ENCODE results near the gene SARM1.

The SARM1 gene

DNA sequence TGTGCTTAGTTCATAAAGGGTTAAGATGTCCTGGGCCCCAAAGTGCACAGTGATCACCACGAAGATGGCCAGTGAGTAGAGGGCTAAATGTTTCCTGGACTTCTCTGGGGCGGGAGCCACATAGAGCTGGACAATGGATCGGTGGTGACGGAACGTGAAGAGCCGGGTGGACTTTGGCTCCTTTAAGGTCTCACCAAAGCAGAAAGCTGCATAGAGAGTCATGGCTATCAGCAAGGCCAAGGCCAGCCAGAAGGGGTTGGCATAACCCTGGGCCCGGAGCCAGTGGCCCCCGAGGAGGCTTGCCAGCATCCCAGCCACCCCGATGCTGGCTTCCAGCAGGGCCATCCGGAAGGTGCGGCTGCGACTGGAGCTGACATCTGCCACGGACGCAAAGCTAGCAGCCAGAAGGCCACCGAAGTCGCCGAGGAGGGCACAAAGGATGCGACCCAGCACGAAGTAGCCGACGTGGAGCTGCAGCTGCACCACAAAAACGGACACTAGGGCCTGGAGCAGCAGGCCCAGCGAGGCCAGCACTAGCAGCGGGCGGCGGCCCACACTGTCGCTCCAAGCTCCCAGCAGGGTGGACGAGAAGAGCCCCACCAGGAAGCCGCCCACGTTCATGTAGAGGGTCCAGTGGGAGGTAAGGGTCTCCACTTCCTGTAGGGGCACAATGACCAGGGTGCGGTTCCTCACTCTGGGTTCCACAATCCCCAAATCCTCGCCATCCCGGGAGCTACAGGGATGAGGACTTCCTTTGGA lies 33.5 kb downstream of the SARM1 start:
- Histone ChIP-seq H3K36me3 (ENCODE audit: control insufficient read depth, insufficient read depth, low read length) (peaks cover 4% of the 10 kb centered on the region), H3K9me3 (ENCODE audit: control insufficient read depth, low read length) (no peaks in the 10 kb centered on the region), H3K4me3 (ENCODE audit: extremely low read depth, insufficient read depth, low read length, poor library complexity, severe bottlenecking) (peak overlapping the region; percentile 61), H3K4me1 (ENCODE audit: control insufficient read depth, insufficient read depth, low read length, poor library complexity, severe bottlenecking) (peaks cover 17% of the 10 kb centered on the region), H3K27ac (ENCODE audit: low read depth, low read length, severe bottlenecking) (no peak overlapping the region)
- WGBS, 2 experiments (ENCODE audit: insufficient coverage in 2 of 2), result 66 to 67% methylated on average over 31 to 32 of the region's 33 CpGs

DNA sequence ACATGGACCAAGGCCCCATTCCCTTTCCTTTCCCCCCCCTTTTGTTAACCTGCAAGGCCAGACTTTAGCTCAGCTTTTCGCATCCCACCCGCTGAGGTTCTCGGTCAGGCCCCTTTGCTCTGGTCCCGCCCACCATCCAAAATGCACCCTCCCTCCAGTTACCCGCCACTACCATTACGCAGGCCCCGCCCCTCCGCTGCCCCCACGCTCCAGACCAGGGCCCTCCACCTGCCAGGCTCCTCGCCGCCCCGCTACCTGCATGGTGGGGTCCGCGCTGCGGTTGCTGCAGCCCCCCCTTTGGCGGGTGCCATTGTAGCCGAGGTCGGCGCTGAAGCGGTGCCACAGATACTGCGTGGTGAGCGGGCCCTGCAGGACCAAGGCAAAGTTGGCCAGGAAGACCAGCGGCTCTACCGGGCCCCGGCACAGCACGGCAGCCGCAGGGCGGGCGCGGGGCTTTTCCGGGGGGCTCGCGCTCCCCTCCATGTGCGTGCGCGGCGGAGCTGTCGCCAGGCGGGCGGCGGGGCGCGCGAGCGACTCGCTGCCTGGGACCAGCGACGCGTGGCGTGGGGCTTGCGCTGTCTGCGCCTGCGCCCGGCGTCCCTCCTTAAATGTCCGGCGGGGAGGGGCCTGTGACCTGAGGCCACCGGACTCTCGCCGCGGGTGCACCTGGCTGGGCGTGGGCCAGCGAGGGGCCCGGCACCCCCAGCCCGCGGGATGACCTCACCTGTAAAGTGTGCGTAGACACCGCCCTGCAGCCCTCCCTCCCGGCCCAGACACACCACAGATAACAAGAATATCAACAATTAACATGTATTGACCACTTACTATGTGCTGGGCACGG lies 34.4 kb downstream of the SARM1 start, which contains the start of gene SLC46A1:
SLC46A1 (minus strand) TSS at position 581 of the 841 bp plus-strand sequence; CDS start at position 483, 98 bp downstream.
- H3K36me3 ChIP-seq (ENCODE audit: control insufficient read depth, insufficient read depth, low read length), result no peaks in the 10 kb centered on the region
- H3K4me1 ChIP-seq (ENCODE audit: control insufficient read depth, insufficient read depth, low read length, poor library complexity, severe bottlenecking), result peaks cover 17% of the 10 kb centered on the region
- H3K4me3 ChIP-seq (ENCODE audit: extremely low read depth, insufficient read depth, low read length, poor library complexity, severe bottlenecking), result peak within 1 kb of the TSS; percentile 61
- H3K9me3 ChIP-seq (ENCODE audit: control insufficient read depth, low read length), result no peaks in the 10 kb centered on the region
- 1 to 2% methylated on average over 56 to 59 of the region's 70 CpGs for WGBS, 2 experiments (ENCODE audit: insufficient coverage in 2 of 2)
- no peak within 1 kb of the TSS for H3K27ac ChIP-seq (ENCODE audit: low read depth, low read length, severe bottlenecking)

DNA sequence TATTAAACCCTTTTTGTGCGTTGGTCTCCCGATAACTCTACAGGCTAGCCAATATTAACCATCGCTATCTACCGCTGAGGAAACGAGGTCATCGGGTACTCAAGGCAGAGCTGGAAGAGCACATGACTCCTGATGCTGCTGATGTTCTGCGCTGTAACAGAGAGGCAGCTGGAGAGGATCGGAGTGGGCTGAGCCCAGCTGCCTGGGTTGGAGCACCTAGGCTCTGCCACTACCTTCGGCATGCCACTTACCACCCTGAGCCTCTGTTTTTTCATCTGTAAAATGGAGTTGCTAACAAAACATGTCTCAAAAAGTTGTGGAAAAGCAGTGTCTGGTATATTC lies 35.0 kb downstream of the SARM1 start:
- no peaks in the 10 kb centered on the region for H3K36me3 ChIP-seq (ENCODE audit: control insufficient read depth, insufficient read depth, low read length)
- no peaks in the 10 kb centered on the region for H3K9me3 ChIP-seq (ENCODE audit: control insufficient read depth, low read length)
- no peak overlapping the region for H3K27ac ChIP-seq (ENCODE audit: low read depth, low read length, severe bottlenecking)
- H3K4me3 ChIP-seq (ENCODE audit: extremely low read depth, insufficient read depth, low read length, poor library complexity, severe bottlenecking), result peak overlapping the region; percentile 61
- WGBS, 2 experiments (ENCODE audit: insufficient coverage in 2 of 2), result 35 to 42% methylated on average over 9 of the region's 9 CpGs
- peaks cover 17% of the 10 kb centered on the region for H3K4me1 ChIP-seq (ENCODE audit: control insufficient read depth, insufficient read depth, low read length, poor library complexity, severe bottlenecking)

DNA sequence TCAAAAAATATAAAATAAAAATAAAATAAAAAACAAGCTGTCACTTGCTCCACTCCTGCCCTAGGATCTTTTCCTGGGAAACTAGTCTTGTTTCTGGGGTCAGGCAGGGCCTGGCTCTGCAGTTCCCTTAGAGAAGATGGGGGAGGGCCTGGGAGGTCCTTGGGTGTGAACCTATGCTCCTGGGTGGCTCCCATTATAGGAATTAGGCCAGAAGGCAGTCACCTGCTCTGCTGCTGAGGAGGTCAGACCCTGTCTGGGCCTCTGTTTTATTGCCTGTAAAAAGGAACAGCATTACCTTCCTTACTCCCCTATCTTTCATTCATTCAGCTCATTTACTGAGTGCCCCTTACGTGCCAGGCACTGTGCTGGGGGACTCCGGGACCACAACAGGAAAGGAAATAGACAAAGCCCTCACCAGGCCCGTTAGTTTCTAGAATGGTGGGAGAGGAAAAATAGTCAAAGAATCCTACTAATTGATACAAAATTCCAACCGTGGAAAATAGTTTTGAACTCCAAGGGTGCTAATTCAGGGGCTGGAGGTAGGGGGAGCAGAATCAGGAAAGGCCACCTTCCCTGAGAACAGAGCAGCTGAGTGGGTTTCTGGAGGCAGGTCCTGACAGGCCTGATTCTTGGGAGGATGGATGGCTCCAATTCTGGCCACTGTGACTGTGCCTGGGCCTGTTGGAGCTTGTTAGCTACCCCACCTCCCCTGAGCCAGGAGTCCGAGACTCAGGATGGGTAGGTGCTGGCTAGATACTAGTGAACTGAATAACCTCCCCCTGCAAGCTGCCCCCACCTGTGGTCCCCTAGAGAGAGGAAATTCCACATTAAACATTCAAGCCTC lies 35.9 kb downstream of the SARM1 start:
- H3K4me3 ChIP-seq (ENCODE audit: extremely low read depth, insufficient read depth, low read length, poor library complexity, severe bottlenecking), result no peak overlapping the region
- WGBS, 2 experiments (ENCODE audit: insufficient coverage in 2 of 2), result 20 to 83% methylated on average over 1 of the region's 5 CpGs
- no peaks in the 10 kb centered on the region for H3K36me3 ChIP-seq (ENCODE audit: control insufficient read depth, insufficient read depth, low read length)
- no peaks in the 10 kb centered on the region for H3K9me3 ChIP-seq (ENCODE audit: control insufficient read depth, low read length)
- peaks cover 17% of the 10 kb centered on the region for H3K4me1 ChIP-seq (ENCODE audit: control insufficient read depth, insufficient read depth, low read length, poor library complexity, severe bottlenecking)
- H3K27ac ChIP-seq (ENCODE audit: low read depth, low read length, severe bottlenecking), result no peak overlapping the region

DNA sequence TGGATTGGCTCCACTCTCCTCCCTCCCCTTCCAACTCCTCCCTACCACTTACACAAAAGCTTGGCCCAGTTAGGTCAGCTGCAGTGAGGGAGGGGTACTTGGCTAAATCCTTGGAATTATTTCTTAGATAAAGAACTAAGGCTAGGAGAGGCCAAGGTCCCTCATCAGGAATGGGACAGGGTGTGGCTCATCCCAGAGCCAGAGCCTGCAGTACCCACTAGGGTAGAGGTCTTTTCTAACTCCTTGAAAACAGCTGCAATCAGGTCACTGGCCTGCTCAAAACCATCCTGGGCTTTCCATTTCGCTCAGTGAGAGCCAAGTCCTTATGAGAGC lies 36.4 kb downstream of the SARM1 start:
- no peaks in the 10 kb centered on the region for H3K9me3 ChIP-seq (ENCODE audit: control insufficient read depth, low read length)
- H3K36me3 ChIP-seq (ENCODE audit: control insufficient read depth, insufficient read depth, low read length), result no peaks in the 10 kb centered on the region
- 80% methylated on average over 1 of the region's 1 CpG; no CpG with 5 or more reads in 1 of the 2 experiments for WGBS, 2 experiments (ENCODE audit: insufficient coverage in 2 of 2)
- H3K27ac ChIP-seq (ENCODE audit: low read depth, low read length, severe bottlenecking), result no peak overlapping the region
- peaks cover 17% of the 10 kb centered on the region for H3K4me1 ChIP-seq (ENCODE audit: control insufficient read depth, insufficient read depth, low read length, poor library complexity, severe bottlenecking)
- H3K4me3 ChIP-seq (ENCODE audit: extremely low read depth, insufficient read depth, low read length, poor library complexity, severe bottlenecking), result no peak overlapping the region

DNA sequence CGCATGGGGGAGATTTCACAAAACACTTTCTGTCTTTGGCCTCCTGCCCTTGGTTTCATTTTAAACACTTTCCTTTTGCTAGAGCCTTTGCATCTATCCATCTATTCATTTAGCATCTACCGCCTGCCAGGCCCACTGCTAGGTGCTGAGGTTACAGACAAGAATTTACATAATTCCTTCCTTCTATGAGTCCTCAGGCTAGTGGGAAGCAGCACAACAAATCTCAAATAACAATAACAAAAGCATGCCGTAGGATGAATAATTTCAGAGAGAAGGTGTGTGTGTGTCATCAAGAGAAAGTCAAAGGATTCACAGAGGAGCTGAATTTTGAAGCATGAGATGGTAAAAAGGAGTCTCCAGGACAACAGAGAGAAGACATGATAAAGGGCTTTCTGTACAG lies 40.6 kb downstream of the SARM1 start:
- no peak overlapping the region for H3K27ac ChIP-seq (ENCODE audit: low read depth, low read length, severe bottlenecking)
- no peaks in the 10 kb centered on the region for H3K36me3 ChIP-seq (ENCODE audit: control insufficient read depth, insufficient read depth, low read length)
- WGBS, 2 experiments (ENCODE audit: insufficient coverage in 2 of 2), result 61 to 68% methylated on average over 3 of the region's 3 CpGs
- H3K4me1 ChIP-seq (ENCODE audit: control insufficient read depth, insufficient read depth, low read length, poor library complexity, severe bottlenecking), result peaks cover 10% of the 10 kb centered on the region
- H3K4me3 ChIP-seq (ENCODE audit: extremely low read depth, insufficient read depth, low read length, poor library complexity, severe bottlenecking), result no peak overlapping the region
- H3K9me3 ChIP-seq (ENCODE audit: control insufficient read depth, low read length), result no peaks in the 10 kb centered on the region

DNA sequence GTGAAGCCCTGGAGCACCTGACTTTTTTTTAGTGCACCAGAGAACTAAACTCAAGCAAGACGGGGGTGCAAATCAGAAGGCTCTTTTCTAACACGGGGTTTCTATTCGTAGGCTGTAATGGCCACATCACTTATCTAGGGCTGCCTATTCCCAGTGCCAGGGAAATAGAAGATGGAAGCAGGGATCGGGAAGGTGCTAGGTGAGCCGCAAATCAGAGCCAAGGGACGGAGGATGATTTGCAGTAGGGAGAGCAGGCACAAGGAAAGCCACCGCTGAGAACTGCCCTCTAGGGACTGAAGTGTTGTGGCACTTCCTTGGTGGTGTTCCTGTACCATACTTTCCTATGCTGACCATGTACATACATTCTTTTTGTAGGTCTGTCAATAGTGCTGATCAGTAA lies 42.3 kb downstream of the SARM1 start:
- H3K9me3 ChIP-seq (ENCODE audit: control insufficient read depth, low read length), result no peaks in the 10 kb centered on the region
- WGBS, 2 experiments (ENCODE audit: insufficient coverage in 2 of 2), result 80 to 94% methylated on average over 3 to 6 of the region's 7 CpGs
- H3K36me3 ChIP-seq (ENCODE audit: control insufficient read depth, insufficient read depth, low read length), result no peaks in the 10 kb centered on the region
- no peak overlapping the region for H3K4me3 ChIP-seq (ENCODE audit: extremely low read depth, insufficient read depth, low read length, poor library complexity, severe bottlenecking)
- no peak overlapping the region for H3K27ac ChIP-seq (ENCODE audit: low read depth, low read length, severe bottlenecking)
- H3K4me1 ChIP-seq (ENCODE audit: control insufficient read depth, insufficient read depth, low read length, poor library complexity, severe bottlenecking), result no peaks in the 10 kb centered on the region

DNA sequence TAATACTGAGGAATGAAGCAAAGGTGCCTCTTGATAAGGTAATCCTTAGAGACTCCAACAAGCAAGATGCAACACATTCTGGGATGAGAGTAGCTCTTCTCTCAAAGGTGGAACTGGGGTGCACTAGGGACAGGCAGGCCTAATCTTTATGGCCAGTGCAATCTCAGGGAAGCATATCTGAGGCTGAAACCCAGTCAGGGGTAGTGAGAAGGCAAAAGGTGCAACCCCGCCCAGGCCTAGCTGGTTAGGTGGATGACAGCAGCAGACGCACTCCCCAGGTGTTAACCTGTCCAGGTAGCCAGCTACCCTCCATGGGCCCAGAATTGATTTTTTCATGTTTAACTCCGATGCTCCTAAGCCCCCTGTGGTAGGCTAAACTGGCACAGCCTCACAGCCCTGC lies 44.4 kb downstream of the SARM1 start:
- no peaks in the 10 kb centered on the region for H3K4me1 ChIP-seq (ENCODE audit: control insufficient read depth, insufficient read depth, low read length, poor library complexity, severe bottlenecking)
- no peak overlapping the region for H3K4me3 ChIP-seq (ENCODE audit: extremely low read depth, insufficient read depth, low read length, poor library complexity, severe bottlenecking)
- H3K9me3 ChIP-seq (ENCODE audit: control insufficient read depth, low read length), result no peaks in the 10 kb centered on the region
- H3K27ac ChIP-seq (ENCODE audit: low read depth, low read length, severe bottlenecking), result no peak overlapping the region
- no peaks in the 10 kb centered on the region for H3K36me3 ChIP-seq (ENCODE audit: control insufficient read depth, insufficient read depth, low read length)
- WGBS, 2 experiments (ENCODE audit: insufficient coverage in 2 of 2), result 89% methylated on average over 3 of the region's 3 CpGs

DNA sequence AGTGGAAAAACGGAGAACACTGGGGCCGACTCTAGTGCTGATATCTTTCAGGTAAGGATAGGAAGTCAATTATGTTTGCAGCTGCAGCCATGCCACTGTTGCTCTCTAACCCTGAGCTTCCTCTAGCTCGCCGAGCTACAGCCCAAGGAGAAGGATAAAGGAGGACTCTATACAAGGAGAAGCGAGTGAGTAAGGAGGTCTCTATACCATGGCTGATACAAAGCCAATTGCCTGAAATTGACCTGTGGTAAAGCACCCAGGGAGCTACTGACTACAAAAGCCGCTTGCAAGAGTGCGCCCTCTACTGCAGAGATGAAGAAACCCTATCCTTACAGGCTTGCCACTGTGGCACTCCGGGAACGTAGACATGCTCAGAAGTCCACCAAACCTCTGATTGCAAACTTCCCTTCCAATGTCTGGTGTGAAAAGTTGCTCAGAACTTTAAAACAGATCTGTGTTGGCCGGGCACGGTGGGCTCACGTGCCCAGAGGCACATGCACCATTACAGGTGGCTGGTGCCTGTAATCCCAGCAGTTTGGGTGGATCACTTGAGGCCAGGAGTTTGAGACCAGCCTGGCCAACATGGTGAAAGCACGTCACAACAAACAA lies 45.3 kb downstream of the SARM1 start:
- H3K36me3 ChIP-seq (ENCODE audit: control insufficient read depth, insufficient read depth, low read length), result no peaks in the 10 kb centered on the region
- no peaks in the 10 kb centered on the region for H3K9me3 ChIP-seq (ENCODE audit: control insufficient read depth, low read length)
- no peak overlapping the region for H3K27ac ChIP-seq (ENCODE audit: low read depth, low read length, severe bottlenecking)
- H3K4me1 ChIP-seq (ENCODE audit: control insufficient read depth, insufficient read depth, low read length, poor library complexity, severe bottlenecking), result no peaks in the 10 kb centered on the region
- WGBS, 2 experiments (ENCODE audit: insufficient coverage in 2 of 2), result 10 to 26% methylated on average over 9 to 12 of the region's 13 CpGs
- no peak overlapping the region for H3K4me3 ChIP-seq (ENCODE audit: extremely low read depth, insufficient read depth, low read length, poor library complexity, severe bottlenecking)

DNA sequence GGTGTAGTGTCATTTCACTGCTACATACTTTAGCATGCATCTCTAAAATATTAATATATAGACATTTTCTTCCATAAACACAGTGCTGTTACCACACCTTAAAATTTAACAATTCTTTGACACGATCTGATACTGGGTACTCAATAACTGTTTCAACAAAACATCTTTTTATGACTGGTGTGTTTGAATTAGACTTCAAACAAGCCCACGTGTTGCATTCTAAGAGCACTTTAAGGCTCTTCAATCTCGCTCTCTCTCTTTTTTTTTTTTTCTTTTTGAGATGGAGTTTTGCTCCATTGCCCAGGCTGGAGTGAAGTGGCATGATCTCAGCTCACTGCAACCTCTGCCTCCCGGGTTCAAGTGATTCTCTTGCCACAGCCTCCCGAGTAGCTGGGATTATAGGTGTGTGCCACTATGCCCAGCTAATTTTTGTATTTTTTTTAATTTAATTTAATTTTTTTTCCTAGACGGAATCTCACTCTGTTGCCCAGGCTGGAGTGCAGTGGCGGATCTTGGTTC lies 50.4 kb downstream of the SARM1 start:
- H3K4me1 ChIP-seq (ENCODE audit: control insufficient read depth, insufficient read depth, low read length, poor library complexity, severe bottlenecking), result no peaks in the 10 kb centered on the region
- H3K27ac ChIP-seq (ENCODE audit: low read depth, low read length, severe bottlenecking), result no peak overlapping the region
- 75 to 100% methylated on average over 1 to 2 of the region's 7 CpGs for WGBS, 2 experiments (ENCODE audit: insufficient coverage in 2 of 2)
- H3K4me3 ChIP-seq (ENCODE audit: extremely low read depth, insufficient read depth, low read length, poor library complexity, severe bottlenecking), result no peak overlapping the region
- no peaks in the 10 kb centered on the region for H3K9me3 ChIP-seq (ENCODE audit: control insufficient read depth, low read length)
- no peaks in the 10 kb centered on the region for H3K36me3 ChIP-seq (ENCODE audit: control insufficient read depth, insufficient read depth, low read length)
